Left lobe of liver (tissue), 1 donor: ENCODE data around the gene VPS4B. TPM values are rescaled to one million over a fixed set of nuclear protein-coding genes. Genes with fewer than 3 reads are reported as not detected.

ENCODE experiments used
- total RNA-seq: library from RNA; stranded (reverse); gene quantifications from one replicate; pipeline ENCODE4 v1.2.1, GENCODE V29; 2021
- donor health status: DM: no; HTN: yes; CAD: no.

VPS4B gene
- total RNA-seq, 1 donor from 2014 or later = 24.7 TPM

Other genes with a start within 250 kb of the VPS4B start
- 1.0 TPM for gene BCL2, start 102.7 kb downstream of the VPS4B start, total RNA-seq
- 49.0 TPM for gene KDSR, start 55.3 kb downstream of the VPS4B start, total RNA-seq
- gene SERPINB5, start 54.5 kb upstream of the VPS4B start, total RNA-seq = not detected
- not detected for gene SERPINB12, start 119.9 kb upstream of the VPS4B start, total RNA-seq
- not detected for gene SERPINB13, start 164.9 kb upstream of the VPS4B start, total RNA-seq
- not detected for gene SERPINB4, start 221.8 kb upstream of the VPS4B start, total RNA-seq
- gene SERPINB3, start 239.4 kb upstream of the VPS4B start, total RNA-seq = not detected